ENCODE measurements around the gene APC2.

GRCh38 chr19:1472231-1473084 is 22.5 kb downstream of the APC2 start:
- TF ChIP-seq RAD21 (IDR thresholded peaks at IDR 0.05) (no peak), MAX (IDR thresholded peaks at IDR 0.05) (no peak), CTCF (IDR thresholded peaks at IDR 0.05; ENCODE audit: low read depth, low read length, missing input control) (no peak), REST (IDR thresholded peaks at IDR 0.05) (no peak), ATF3 (IDR thresholded peaks at IDR 0.05) (no peak), GABPA (IDR thresholded peaks at IDR 0.05 in 1 of 2, conservative IDR thresholded peaks at IDR 0.05 in 1 of 2) (no peak), ZBTB33 (IDR thresholded peaks at IDR 0.05) (no peak), SP1 (IDR thresholded peaks at IDR 0.05) (no peak), YY1 (IDR thresholded peaks at IDR 0.05) (no peak), EGR1 (IDR thresholded peaks at IDR 0.05; ENCODE audit: low read depth in 2 of 2) (no peak)
